GM12873 (cell line): ENCODE measurements around the gene MB.

Experiments used
- TF ChIP-seq, protein P1 (sequence below): IDR thresholded peaks from 2 replicates; pipeline ENCODE4 v1.5.1; 2012; ENCODE audit warnings: low read depth, mild to moderate bottlenecking, moderate library complexity, low read length, control low read depth; ENCODE audit not compliant: insufficient read depth; ENCODE audit errors: missing control alignments

MB gene

GRCh38 chr22:35577799-35578659 lies 39.1 kb downstream of the MB start:
- TF ChIP-seq, protein P1, sequence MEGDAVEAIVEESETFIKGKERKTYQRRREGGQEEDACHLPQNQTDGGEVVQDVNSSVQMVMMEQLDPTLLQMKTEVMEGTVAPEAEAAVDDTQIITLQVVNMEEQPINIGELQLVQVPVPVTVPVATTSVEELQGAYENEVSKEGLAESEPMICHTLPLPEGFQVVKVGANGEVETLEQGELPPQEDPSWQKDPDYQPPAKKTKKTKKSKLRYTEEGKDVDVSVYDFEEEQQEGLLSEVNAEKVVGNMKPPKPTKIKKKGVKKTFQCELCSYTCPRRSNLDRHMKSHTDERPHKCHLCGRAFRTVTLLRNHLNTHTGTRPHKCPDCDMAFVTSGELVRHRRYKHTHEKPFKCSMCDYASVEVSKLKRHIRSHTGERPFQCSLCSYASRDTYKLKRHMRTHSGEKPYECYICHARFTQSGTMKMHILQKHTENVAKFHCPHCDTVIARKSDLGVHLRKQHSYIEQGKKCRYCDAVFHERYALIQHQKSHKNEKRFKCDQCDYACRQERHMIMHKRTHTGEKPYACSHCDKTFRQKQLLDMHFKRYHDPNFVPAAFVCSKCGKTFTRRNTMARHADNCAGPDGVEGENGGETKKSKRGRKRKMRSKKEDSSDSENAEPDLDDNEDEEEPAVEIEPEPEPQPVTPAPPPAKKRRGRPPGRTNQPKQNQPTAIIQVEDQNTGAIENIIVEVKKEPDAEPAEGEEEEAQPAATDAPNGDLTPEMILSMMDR = no peak

DNA sequence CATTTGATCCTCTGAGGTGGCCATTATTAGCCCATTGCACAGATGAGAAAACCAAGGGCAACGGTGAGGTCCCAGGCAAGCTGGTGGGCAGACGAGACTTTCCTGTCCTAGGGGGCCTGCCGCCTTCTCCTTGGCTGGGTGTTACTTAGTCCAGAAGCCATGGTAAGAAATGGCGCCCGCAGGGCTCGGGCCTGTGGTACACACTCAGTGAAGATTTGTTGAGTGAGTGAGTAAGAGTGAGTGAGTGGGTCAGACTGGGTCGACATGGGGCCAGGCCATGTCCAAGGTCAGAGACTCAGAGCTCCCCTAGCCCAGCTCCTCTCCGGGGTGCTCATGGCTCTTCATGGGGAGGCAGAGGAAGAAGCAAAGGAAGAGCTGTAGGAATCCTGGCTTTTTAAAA lies 40.5 kb downstream of the MB start:
- TF ChIP-seq, protein P1 = no peak

GRCh38 chr22:35575116-35575748 lies 41.9 kb downstream of the MB start:
- TF ChIP-seq, protein P1 = no peak

DNA sequence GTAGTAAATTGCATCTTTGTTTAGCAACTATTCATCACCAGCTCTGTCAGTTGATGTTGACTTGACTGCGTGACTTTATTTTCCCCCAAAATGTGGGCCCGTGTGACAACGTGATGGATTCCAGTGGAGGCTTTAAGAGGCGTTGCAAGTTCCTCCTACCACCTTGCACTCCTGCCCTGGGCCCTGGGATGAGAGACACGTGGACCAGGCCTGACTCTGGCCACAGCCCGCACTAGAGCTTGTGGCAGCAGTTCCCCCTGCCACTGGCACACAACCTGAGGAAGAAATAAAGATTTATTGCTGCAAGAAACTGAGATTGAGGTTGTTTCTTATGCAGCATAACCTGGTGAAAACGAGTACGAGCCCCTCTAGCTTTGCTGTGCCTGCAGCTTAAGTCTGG lies 44.6 kb downstream of the MB start:
- TF ChIP-seq, protein P1 = no peak

DNA sequence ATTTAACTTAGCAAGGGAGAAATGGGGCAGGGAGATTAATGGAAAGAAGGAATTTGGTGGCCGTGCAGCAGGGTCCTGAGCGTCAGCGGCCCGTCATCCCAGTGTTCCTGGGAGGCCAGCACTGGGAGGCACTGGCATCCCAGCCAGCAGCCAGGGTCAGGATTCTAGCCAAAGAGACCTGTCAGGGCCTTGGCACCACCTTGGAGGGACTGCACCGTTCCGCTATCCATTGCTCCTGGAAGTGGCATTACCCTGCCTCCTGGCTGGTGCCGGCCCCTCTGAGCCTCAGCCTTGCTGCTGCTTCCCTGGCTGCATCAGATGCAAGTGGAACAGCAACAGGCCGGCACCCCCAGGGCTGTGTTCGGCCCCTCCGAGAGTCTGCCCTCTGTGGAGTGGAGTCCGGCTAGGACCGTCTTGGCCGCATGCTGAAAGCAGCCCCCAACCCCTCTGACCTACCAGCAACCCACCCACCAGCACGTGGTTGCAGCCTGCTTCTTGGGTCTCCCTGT lies 46.4 kb downstream of the MB start:
- TF ChIP-seq, protein P1 = no peak

DNA sequence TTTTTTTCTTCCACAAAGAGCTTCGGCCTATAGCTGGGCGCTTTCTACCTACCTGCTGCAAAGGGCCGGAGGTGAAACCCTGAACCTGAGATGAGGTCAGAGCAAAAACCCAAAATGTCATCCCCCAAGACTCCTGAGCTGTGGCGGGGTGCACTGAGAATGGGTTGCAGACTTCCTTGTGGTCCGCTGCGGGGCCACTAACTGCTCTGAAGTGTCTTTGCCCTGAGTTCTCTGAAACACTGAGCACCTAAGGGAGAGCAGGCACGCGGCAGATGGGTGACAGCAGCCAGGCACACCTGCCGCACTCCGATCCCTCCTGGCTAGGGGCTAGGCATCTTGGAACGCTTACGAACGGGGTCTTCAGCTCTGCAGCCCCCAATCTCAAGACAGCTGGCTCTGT lies 47.2 kb downstream of the MB start:
- TF ChIP-seq, protein P1 = no peak
